Type B pancreatic cell (in vitro differentiated cells): ENCODE measurements around the gene CHN2. TPM values are rescaled to one million over a fixed set of nuclear protein-coding genes. Genes with fewer than 3 reads are reported as not detected.

Experiments
- DNase-seq: peaks from one replicate; pipeline ENCODE4 v3.0.0; 2021; ENCODE audit warnings: mixed read lengths; ENCODE audit not compliant: unreplicated experiment; ENCODE audit errors: extremely low spot score
- H3K27ac Mint-ChIP-seq: 2 replicates; pipeline ENCODE4 v1.8.0; 2021; ENCODE audit warnings: mild to moderate bottlenecking, mixed read lengths
- H3K27me3 Mint-ChIP-seq: 2 replicates; pipeline ENCODE4 v1.8.0; 2021; ENCODE audit warnings: mixed read lengths
- H3K36me3 Mint-ChIP-seq: 2 replicates; pipeline ENCODE4 v1.8.0; 2021; ENCODE audit warnings: mixed read lengths
- H3K4me1 Mint-ChIP-seq: one replicate; pipeline ENCODE4 v1.8.0; 2021; ENCODE audit warnings: mixed read lengths; ENCODE audit not compliant: unreplicated experiment
- H3K4me3 Mint-ChIP-seq: 2 replicates; pipeline ENCODE4 v1.8.0; 2021; ENCODE audit warnings: mild to moderate bottlenecking, mixed read lengths
- H3K9me3 Mint-ChIP-seq: 2 replicates; pipeline ENCODE4 v1.8.0; 2021; ENCODE audit warnings: mixed read lengths
- total RNA-seq: library from RNA; stranded (reverse); gene quantifications from 2 replicates; pipeline ENCODE4 v1.2.1, GENCODE V29; 2021; ENCODE audit warnings: low replicate concordance
- TF ChIP-seq, protein P1 (sequence below): fragments of 200-600 bp; sonication (generic); conservative IDR thresholded peaks from 2 replicates; pipeline ENCODE4 v1.5.0; 2021; ENCODE audit warnings: antibody characterized with exemption, mild to moderate bottlenecking

CHN2 gene
- total RNA-seq, 1 donor from 2014 or later: 19.7 TPM

- no peak for DNase-seq
Observed at GRCh38 chr7:29445736-29446135, 251.2 kb downstream of the CHN2 start.

DNA sequence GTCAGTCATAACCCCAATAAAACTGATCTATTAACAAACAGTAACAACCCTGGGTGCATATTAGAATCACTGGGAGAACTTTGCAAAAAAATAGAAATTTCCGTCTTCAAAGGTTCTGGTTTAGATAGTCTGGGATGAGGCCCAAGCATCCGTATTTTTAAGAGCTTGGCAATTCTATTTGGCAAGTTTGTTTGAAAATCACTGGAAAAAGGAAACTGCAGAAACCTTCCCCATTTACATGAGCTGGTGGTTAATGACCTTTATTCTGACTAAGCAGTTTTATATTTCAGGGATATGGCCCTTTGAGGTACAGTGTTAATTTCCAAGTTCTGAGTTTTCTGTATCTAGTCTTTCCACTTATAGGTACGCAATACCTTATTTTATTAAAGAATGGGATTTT, 253.3 kb downstream of the CHN2 start:
- DNase-seq: no peak
- TF ChIP-seq, protein P1, sequence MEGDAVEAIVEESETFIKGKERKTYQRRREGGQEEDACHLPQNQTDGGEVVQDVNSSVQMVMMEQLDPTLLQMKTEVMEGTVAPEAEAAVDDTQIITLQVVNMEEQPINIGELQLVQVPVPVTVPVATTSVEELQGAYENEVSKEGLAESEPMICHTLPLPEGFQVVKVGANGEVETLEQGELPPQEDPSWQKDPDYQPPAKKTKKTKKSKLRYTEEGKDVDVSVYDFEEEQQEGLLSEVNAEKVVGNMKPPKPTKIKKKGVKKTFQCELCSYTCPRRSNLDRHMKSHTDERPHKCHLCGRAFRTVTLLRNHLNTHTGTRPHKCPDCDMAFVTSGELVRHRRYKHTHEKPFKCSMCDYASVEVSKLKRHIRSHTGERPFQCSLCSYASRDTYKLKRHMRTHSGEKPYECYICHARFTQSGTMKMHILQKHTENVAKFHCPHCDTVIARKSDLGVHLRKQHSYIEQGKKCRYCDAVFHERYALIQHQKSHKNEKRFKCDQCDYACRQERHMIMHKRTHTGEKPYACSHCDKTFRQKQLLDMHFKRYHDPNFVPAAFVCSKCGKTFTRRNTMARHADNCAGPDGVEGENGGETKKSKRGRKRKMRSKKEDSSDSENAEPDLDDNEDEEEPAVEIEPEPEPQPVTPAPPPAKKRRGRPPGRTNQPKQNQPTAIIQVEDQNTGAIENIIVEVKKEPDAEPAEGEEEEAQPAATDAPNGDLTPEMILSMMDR: no peak
- Mint-ChIP-seq H3K27ac (no peak overlapping the region), H3K4me3 (no peak overlapping the region), H3K9me3 (no peaks in the 10 kb centered on the region), H3K4me1 (peaks cover 8% of the 10 kb centered on the region), H3K27me3 (no peaks in the 10 kb centered on the region), H3K36me3 (no peaks in the 10 kb centered on the region)

More at GRCh38 chr7:29445736-29446135, 251.2 kb downstream of the CHN2 start:
- TF ChIP-seq, protein P1: no peak
- no peaks in the 10 kb centered on the region for H3K9me3 Mint-ChIP-seq
- H3K27ac Mint-ChIP-seq: no peak overlapping the region
- no peaks in the 10 kb centered on the region for H3K36me3 Mint-ChIP-seq
- H3K27me3 Mint-ChIP-seq: no peaks in the 10 kb centered on the region
- no peak overlapping the region for H3K4me3 Mint-ChIP-seq
- H3K4me1 Mint-ChIP-seq: peaks cover 18% of the 10 kb centered on the region

GRCh38 chr7:29449569-29450260, 255.1 kb downstream of the CHN2 start:
- Mint-ChIP-seq H3K4me1 (peaks cover 12% of the 10 kb centered on the region), H3K27me3 (no peaks in the 10 kb centered on the region), H3K4me3 (no peak overlapping the region), H3K9me3 (no peaks in the 10 kb centered on the region), H3K27ac (peak overlapping the region; percentile 37), H3K36me3 (no peaks in the 10 kb centered on the region)
- TF ChIP-seq, protein P1: no peak
- DNase-seq: no peak

GRCh38 chr7:29453021-29453420, 258.4 kb downstream of the CHN2 start:
- H3K27ac Mint-ChIP-seq: peak overlapping the region; percentile 11
- no peaks in the 10 kb centered on the region for H3K9me3 Mint-ChIP-seq

DNA sequence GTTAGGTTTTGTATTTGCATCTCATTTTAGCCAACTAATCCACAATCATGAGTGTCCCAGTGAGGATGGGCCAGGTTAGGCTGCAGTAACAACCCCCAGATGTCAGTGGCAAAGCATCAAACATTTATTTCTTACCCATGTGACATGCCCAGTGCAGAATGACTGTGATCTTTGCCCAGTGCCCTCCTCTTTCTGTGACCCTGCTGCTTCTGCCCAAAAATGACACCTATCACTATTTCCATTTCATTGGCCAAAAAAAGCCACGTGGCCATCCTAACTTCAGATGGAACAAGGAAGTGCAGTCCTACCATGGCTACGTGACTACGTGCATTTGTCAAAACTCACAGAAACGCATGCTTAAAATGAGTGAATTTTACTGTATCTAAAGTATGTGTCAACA, 259.9 kb downstream of the CHN2 start:
- Mint-ChIP-seq H3K27me3 (no peaks in the 10 kb centered on the region), H3K27ac (peak overlapping the region; percentile 80), H3K36me3 (no peaks in the 10 kb centered on the region), H3K4me3 (no peak overlapping the region), H3K4me1 (peaks cover 41% of the 10 kb centered on the region), H3K9me3 (no peaks in the 10 kb centered on the region)
- DNase-seq: no peak
- TF ChIP-seq, protein P1: no peak

More at GRCh38 chr7:29453021-29453420, 258.4 kb downstream of the CHN2 start:
- no peak for DNase-seq
- peaks cover 27% of the 10 kb centered on the region for H3K4me1 Mint-ChIP-seq
- H3K36me3 Mint-ChIP-seq: no peaks in the 10 kb centered on the region
- H3K4me3 Mint-ChIP-seq: no peak overlapping the region
- H3K27me3 Mint-ChIP-seq: no peaks in the 10 kb centered on the region
- TF ChIP-seq, protein P1: no peak
